Measurements from ENCODE around the gene MAP7D2. TPM values are rescaled to one million over a fixed set of nuclear protein-coding genes. Genes with fewer than 3 reads are reported as not detected.

The MAP7D2 gene
- total and polyA plus RNA-seq, 9 of the 15 experiments (the other 6 are each of a cell fraction or from before 2014, with no cell fraction given) = 0.01 to 0.04 (median 0.03) TPM; not detected in 4

DNA sequence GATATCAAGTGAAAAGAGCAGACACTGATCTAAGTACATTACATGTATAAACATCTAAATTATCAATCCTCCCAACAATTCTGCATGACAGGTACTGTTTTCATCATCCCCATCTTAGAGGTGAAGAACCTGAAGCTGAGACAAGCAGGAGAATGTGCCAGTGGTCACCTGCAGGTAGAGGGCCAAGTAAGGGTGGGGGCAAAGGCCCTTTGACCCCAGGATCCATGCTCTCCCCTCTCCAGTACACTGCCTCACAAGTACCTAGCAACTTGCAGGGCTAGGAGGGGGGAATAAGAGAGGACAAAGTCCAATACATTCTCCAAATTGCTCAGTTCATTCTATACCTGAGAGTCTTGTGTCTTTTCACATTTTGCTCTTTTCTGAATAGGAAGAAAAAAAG lies 8.3 kb upstream of the MAP7D2 start:
- ATAC-seq (0 out of 3 replicates have a peak, but pooled peaks have one; percentile 10), DNase-seq (ENCODE audit: extremely low read depth in 1 of 4, low spot score in 3 of 4) (no peak), FAIRE-seq (no peak)
- Histone ChIP-seq H3K4me1 (replicated peaks in 1 of 2; ENCODE audit: control insufficient read depth in 2 of 2, insufficient read depth in 2 of 2, low read length in 2 of 2) (peaks cover 0 to 3% of the 10 kb centered on the region in 2 experiments; a peak in 2 of 5 replicates), H3K79me2 (ENCODE audit: control insufficient read depth, insufficient read depth, low read length) (no peaks in the 10 kb centered on the region), H3K9me1 (ENCODE audit: control insufficient read depth, insufficient read depth, low read length) (no peaks in the 10 kb centered on the region), H4K20me1 (replicated peaks; ENCODE audit: control insufficient read depth, insufficient read depth, low read length) (no peaks in the 10 kb centered on the region), H3K4me3 (no peak overlapping the region), H3K9ac (ENCODE audit: insufficient read depth in 1 of 2, low read depth in 2 of 2, low read length in 2 of 2) (no peak overlapping the region), H2AFZ (ENCODE audit: low read depth, low read length) (no peak overlapping the region), H3K27me3 (ENCODE audit: control insufficient read depth in 2 of 2, insufficient read depth in 2 of 2, low read length in 2 of 2) (no peaks in the 10 kb centered on the region), H3K36me3 (ENCODE audit: control insufficient read depth, insufficient read depth, low read length) (peaks cover 30% of the 10 kb centered on the region; the same call in 2 of the 3 replicates), H3K9me3 (replicated peaks; ENCODE audit: control insufficient read depth, insufficient read depth, low read depth, low read length) (no peaks in the 10 kb centered on the region), H3K4me2 (ENCODE audit: insufficient read depth, low read length) (no peak overlapping the region), H3K27ac (ENCODE audit: extremely low read depth, low read depth, low read length) (no peak overlapping the region)
- intact Hi-C loops (cut with micrococcal nuclease) = no loop called here
- in situ Hi-C loops (cut with MboI) = no loop called here
- no TSS peak for BruUV-seq (replicated peaks)
- ChIA-PET POLR2A (interaction anchor here (0.7 kb wide), 1 partner anchor 1989 kb away, joined by 3 read pairs; no protein-coding TSS in a partner anchor), CTCF (ENCODE audit: low intra/inter-chr PET ratio) (no interaction called here)
- peak; percentile 55 for TF ChIP-seq POLR2A (conservative IDR thresholded peaks at IDR 0.05)
- TF ChIP-seq, protein P1, sequence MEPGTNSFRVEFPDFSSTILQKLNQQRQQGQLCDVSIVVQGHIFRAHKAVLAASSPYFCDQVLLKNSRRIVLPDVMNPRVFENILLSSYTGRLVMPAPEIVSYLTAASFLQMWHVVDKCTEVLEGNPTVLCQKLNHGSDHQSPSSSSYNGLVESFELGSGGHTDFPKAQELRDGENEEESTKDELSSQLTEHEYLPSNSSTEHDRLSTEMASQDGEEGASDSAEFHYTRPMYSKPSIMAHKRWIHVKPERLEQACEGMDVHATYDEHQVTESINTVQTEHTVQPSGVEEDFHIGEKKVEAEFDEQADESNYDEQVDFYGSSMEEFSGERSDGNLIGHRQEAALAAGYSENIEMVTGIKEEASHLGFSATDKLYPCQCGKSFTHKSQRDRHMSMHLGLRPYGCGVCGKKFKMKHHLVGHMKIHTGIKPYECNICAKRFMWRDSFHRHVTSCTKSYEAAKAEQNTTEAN (CRISPR knock-in tag; IDR thresholded peaks at IDR 0.05) = no peak
- peak; percentile 34; the same call in 1 of the 2 replicates for TF ChIP-seq POLR2AphosphoS5 (IDR thresholded peaks at IDR 0.05; ENCODE audit: control insufficient read depth, insufficient read depth, low read depth, low read length)
- no peak for TF ChIP-seq NFRKB (IDR thresholded peaks at IDR 0.05; ENCODE audit: low read depth)
- TF ChIP-seq CC2D1A (IDR thresholded peaks at IDR 0.05) = no peak
